Measurements from ENCODE around the gene SYTL2.
A peak's percentile ranks its signal among the peaks of the same experiment; 100 is the strongest.
"Not testable (repeated sequence)": the region's sequence is repeated elsewhere in the genome, so short reads cannot be mapped to it uniquely, and the experiment has no call there.

SYTL2 gene

DNA sequence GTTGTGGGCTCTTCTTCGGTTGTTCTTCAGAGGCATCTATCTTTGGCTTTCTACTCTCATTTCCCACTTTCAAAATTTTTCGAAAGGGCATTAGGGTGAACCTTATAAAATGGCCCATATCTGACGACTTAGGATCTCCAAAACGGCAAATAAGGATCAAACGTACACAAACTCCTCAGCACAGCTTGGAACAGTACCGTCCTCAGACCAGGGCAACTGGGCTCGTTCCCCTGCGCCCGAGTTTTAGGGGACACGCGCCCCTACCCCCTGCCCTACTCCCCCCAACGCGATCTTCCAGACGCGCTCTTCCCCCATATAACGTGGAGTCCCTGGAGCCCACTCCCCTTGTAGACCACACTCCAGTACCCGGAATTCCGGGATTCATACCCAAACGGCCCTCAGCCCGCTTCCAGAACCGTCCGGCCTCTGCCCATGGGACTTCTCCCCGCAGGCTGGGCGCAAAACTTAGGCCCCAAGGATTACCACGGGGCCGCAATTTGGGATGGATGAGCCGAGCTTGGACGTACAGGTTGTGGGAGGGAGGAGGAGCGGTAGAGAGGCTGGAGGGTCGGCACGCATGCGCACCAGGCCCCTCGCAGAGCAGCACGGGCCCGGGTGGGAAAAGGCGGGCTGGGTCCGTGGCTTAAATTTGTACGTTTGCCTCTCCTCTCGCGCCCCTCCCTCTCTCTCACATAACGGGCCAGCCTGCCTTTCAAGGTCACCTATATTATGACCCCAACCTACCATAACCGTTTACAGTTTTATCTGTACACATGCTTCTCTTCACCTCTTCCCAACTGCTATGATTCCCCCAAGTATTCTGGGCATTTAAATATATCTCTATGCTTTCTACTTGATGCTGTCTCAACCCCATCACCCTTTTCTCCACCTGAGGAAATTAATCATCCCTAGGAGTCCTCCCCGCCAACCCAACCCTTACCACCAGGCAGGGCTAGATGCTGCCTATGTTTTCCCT lies 128.3 kb downstream of the SYTL2 start:
- DNase-seq (ENCODE audit: low read depth) = peak; percentile 15

DNA sequence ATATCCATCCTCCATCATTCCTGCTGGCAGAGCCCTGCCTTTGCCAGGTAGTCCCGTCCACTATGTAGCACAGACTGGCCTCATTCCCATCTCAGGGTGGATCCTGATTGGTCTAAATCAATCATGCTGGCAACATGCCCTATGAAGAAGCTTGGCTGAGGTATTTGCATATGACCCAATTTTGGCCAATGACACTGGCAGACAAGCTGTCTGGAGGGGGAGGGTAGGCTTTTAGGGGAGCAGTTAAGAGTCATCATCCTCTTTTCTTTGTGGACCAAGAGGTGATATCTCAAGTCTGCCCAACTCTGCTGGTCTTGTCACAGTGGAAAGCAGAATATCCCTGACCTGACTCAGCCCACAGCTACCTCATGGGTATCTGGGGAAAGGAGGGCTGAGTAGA lies 130.0 kb downstream of the SYTL2 start:
- DNase-seq (ENCODE audit: low read depth) = no peak

DNA sequence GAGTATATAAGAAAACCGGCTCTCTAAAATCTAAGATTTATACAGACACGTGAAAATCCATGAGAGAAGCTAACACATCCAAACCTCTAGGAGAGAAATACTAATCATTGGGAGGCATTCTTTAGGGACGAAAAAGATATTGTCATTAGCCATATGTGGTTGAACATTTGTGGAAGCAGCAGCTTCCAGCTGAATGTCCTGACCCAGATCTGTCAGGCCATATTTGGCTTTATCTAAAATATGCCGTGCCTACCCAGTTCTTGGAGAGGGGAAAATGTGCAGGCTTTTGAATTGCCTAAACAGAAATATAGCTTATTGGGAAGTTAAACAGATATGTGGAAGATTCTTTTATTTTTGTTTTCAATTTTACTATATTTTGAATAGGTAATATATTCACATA lies 131.4 kb downstream of the SYTL2 start:
- no peak for DNase-seq (ENCODE audit: low read depth)

DNA sequence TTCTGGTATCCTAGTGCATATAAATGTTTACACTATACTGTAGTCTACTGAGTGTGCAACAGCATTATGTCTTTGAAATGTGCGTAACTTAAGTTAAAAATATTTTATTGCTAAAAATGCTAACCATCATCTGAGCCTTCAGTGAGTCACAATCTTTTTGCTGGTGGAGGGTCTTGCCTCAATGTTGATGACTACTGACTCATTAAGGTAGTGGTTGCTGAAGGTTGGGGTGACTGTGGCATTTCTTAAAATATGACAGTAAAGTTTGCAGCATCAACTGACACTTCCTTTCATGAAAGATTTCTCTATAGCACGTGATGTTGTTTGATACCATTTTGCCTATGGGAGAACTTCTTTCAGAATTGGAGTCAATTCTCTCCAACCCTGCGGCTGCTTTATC lies 137.5 kb downstream of the SYTL2 start:
- DNase-seq (ENCODE audit: low read depth) = no peak

DNA sequence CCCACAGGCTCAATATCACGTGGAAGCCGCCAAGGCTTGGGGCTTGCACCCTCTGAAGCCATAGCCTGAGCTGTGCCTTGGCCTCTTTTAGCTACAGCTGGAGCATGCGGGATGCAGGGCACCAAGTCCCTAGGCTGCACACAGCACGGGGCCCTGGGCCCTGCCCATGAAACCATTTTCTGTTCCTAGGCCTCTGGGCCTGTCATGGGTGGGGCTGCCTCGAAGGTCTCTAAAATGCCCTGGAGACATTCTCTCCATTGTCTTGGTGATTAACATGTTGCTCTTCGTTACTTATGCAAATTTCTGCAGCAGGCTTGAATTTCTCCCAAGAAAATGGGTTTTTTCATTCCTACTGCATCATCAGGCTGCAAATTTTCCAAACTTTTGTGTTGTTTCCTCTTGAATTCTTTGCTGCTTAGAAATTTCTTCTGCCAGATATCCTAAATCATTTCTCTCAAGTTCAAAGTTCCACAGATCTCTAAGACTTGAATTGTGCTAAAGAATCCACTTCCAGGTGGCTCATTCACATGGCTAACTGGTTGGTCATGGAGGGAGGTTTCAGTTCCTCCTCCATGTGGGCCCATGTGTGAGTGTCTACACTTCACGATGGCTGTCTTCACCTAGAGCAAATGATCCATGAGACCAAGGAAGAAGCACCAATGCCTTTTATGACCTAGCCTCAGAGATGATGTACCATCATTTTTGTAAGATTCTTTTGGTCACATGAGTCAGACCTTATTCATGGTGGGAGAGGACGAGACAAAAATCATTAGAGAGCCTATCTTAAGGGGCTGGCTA lies 138.6 kb downstream of the SYTL2 start:
- no peak for DNase-seq (ENCODE audit: low read depth)

DNA sequence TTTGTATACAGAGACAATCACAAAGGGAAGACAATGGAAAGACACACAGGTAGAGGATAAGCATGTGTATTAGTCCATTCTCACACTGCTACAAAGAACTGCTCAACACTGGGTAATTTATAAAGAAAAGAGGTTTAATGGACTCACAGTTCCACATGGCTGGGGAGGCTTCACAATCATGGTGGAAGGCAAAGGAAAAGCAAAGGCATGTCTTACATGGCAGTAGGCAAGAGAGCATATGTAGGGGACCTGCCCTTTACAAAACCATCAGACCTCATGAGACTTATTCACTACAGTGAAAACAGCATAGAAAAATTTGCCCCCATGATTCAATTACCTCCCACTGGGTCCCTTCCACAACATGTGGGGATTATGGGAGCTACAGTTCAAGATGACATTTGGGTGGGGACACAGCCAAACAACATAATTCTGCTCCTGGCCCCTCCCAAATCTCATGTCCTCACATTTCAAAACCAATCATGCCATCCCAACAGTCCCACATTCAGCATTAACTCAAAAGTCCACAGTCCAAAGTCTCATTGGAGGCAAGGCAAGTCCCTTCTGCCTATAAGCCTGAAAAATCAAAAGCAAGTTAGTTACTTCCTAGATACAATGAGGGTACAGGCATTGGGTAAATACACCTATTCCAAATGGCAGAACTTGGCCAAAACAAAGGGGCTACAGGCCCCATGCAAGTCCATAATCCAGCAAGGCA lies 139.8 kb downstream of the SYTL2 start:
- DNase-seq (ENCODE audit: low read depth) = not testable (repeated sequence)

DNA sequence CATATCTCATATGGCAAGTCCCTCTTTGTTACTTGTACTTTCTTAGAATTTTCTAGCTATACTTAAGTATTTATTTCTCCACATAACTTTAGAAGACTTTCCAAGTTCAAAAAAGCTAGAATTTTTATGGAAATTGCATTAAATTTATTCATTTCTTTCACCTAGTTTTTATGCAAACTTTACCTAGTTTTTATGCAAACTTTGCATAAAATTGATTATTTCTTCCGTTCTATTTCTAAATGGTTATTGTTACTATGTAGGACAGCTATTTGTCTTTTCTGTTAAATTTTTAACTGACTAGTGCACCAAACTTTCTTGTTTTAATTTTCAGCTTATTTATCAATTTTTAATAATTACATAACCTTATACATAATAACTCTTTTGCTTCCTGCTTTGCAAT lies 142.8 kb downstream of the SYTL2 start:
- no peak for DNase-seq (ENCODE audit: low read depth)

DNA sequence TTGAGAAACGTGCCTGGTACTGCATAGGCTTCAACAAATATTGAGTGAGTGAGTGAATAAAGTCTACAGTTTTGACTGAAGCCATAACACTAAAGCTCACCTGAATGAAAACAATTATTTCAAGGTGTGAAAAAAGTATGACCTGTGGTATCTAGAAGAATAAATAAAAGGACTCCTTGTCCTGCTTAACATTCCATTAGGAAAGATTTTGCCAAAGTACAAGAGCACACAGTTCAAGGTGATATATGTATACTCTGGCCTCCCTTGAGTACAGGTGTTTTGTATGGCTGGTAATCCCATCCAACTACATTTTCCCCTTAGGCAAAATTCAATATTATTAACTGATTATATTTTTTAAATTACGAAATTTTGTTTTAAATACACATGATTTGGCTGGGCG lies 144.3 kb downstream of the SYTL2 start:
- DNase-seq (ENCODE audit: low read depth) = no peak

DNA sequence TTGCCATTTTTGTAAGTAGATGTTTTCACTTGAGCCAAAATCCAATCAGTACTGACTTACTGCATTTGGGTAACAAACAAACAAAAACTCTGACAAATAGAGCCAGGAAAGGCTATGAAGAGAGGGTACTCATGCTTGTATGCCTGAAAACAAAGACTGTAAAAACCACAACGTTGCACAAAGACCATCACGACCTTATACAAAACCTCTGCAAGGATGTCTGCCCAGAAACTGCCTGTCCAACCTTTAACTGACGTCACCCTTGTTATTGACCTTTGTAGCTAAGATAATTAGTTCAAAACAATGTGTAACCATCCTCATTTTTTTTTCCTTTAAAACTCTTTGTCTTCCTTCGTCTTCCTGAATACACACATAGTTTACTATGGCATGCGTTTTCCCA lies 145.2 kb downstream of the SYTL2 start:
- DNase-seq (ENCODE audit: low read depth) = no peak

DNA sequence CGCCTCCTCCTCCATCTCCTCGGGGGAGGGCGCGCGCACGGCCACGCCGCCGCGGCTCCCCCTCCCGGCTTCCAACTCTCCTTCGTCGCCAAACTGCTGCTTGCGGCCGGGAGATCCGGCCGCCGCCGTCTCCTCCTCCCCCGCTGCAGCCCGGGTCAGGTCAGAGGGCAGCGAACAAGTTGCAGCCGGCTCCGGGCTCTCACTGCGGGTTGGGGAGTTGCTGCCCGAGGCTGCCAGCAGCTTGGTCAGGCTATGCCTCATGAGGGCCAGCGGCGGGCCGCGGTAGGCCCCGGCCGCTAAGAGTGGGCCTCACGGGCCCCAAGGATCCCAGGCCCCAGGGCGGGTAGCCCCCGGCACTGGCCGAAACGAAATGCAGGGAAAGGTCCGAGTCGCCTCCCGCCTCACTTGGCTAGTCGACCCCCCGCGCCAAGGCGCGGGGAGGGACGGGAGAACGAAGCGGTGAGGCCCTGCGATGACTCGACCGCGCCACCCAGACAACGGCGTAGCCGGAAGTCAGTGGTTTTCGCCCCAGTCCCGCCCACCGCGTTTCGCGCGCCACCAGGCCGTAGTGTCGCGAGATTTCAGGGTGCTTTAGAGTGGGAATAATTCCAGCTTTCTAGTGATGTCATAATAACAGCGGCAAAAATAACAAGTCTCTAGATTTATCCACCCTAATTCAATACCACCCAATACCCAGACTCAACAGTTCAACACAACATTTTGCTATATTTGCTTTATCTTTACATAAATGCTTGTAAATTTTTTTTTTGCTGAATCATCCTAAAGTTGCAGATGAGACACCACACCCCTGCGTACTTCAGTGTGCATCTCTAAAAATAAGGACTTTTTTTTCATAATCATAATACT lies 146.1 kb downstream of the SYTL2 start, which contains the start of gene CREBZF:
TSS of gene CREBZF (minus strand) at position 515 of the 867 bp plus-strand sequence. CDS start at position 261, 254 bp downstream.
- peak; percentile 82 for DNase-seq (ENCODE audit: low read depth)

DNA sequence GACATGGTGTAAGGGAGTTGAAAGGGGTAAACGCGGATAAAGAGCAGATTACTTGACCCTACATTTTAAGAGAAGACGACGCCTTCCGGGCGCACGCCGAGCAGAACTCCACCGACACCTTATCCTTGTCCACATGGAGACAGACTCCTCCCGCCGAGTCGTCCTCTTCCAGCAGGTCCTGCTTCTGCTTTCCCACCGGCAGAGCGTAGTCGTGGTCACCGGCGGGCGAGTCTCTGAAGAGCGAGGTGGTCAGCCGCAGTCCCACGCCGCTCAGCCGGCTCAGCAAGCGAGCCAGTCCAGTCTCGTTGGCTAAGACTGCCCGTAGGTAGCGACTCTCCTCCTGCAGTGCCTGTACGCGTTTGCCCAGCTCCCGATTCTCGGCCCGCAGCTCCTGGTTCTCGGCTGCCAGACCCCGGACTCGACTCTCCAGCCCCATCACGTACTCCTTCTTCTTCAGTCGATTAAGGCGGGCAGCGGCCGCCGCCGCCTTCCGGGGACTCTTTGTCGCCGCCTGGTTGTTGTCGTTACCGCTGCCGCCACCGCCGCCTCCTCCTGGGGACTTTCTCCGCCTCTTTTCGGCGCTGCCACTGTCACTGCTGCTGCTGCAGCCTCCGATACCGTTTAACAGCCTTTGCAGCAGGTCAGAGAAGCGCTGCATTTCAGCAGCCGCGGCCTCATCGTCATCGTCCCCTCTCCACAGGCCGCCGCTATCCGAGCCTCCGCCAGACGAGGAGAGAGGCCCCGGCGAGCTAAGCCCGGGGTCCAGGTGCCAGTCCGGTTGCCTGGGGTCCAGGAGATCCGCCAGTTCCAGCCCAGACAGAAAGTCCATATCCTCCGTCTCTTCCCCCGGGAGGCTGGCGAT lies 147.0 kb downstream of the SYTL2 start:
- DNase-seq (ENCODE audit: low read depth) = peak; percentile 84

DNA sequence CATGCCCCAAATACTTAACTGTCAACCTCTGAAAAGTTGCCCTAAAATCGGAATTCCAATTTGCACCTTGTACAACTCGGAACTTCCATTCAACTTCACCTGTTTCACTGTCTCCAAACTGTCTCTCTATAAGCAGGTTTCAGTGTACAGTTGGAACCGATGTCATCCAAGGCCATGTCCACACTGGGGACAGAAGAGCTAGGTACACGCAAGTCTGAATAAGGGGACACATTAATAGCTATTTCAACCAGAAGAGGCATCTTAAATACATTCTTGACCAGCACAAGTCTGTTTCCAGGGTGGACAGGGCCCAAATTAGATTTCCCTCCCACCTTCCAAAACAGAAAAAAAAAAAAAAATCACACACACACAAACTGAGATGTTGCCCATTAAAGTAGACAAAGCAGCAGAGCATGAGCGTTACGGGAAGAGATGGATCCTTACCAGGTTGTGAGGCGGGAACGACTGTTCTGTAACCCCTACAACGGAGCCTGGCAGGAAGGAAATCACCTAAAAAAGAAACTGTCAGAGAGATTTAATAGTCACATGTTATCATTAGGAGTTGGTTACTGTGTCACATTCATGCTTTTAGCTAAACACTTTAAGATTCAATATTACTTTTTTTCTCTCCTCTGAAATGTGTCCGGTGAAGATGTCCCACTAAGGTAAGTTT lies 147.7 kb downstream of the SYTL2 start:
- DNase-seq (ENCODE audit: low read depth) = no peak

DNA sequence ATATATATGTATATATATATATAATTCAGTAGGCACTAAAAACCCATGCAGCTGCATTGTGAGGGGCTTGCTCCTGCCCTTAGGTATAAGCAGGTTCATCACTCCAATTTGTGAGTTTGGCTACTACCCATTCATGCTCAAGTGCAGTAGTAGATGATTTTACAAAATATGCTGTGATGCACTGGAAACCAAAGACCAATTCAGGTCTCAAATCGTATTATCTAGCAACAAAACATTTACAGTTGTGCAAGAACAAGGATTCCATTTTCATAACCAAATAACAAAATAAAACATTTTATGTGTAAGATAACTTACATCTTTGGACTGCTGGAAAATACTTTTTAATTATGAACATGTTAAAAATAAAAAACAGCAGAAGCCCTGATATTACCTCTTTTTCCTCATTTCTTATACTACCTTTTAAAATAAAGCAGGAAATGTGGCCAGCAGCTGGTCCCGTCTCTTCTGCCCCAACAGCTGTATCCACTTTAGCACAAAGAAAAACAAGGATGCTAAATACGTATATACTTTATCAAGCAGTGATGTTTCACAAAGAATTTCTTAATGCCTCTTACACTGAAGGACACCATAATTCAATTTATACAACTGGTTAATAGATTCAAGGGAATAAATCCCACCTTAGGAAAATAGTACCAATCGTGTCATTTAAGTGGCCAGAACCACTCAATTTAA lies 148.8 kb downstream of the SYTL2 start:
- no peak for DNase-seq (ENCODE audit: low read depth)

DNA sequence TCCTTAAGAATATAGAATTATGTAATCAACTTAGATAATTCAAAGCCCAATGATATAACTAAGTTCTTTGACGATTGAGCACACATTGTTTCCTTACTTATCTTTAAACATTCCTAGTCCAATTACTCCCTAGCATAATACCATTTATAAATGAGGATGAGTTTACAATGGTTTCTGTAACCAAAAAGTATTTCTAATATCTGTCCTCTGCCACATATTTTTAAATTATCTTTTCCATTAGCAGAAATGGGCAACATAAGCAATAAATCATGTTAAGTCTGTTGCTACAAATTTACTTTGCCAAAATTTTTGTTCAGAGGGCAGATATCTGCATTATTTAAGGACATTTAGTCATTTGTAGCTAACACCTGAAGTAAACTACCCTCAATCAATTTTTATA lies 152.8 kb downstream of the SYTL2 start:
- no peak for DNase-seq (ENCODE audit: low read depth)

DNA sequence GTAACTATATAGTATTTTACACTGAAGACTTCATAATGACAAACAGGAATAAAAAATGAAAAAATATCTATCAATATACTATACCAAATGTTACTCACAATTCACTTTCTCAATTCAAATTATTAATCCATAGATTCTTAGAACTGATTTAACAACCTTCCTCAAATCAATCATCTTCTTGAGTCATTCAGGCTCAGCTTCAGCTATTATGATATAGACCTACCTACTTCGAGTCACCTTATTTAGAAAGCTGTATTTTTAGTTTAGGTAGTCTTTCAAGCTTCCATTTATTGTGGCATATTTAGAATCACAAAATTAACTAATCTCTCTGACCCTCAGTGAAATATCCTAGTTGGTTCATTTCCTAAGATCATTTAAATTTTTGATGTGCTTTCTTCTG lies 154.2 kb downstream of the SYTL2 start:
- DNase-seq (ENCODE audit: low read depth) = no peak

DNA sequence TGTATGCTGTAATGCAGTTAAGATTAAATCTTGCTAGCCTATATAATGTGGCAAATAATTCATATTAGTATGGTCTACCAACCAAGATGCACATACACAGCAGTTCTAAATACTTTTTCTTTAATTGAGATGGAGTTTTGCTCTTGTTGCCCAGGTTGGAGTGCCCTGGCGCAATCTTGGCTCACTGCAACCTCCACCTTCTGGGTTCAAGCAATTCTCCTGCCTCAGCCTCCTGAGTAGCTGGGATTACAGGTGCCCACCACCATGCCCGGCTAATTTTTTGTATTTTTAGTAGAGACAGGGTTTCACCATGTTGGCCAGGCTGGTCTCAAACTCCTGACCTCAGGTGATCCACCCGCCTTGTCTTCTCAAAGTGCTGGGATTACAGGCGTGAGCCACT lies 156.6 kb downstream of the SYTL2 start:
- not testable (repeated sequence) for DNase-seq (ENCODE audit: low read depth)

DNA sequence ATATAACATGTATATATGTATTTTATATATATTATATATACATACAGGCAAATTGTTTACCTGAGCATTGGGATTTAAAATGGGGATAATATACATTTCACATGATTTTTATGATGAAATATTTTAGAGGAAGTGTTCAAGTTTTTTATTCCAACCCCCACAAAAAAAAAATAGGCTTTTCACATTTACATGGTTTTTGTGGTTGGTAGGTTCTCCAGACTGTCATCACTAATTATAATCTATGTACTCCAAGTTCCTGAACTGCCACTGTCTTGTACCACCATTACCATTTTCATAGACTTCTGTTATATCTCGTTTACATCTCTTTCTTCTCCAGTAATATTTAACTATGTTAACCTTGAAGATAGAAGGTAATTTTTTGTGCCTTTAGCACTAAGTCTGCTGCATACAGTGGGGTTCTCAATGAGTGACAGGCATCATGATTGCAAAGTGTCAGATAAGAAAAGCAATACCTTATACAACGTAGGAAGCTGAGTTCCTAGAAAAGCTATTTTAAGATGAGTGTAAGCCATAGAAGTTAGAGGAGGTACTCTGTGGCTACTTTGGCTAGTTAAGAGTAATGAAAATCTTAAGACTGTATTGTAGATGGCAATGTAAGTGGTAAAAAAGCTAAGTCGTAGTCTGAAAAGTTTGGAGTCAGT lies 158.0 kb downstream of the SYTL2 start:
- no peak for DNase-seq (ENCODE audit: low read depth)

DNA sequence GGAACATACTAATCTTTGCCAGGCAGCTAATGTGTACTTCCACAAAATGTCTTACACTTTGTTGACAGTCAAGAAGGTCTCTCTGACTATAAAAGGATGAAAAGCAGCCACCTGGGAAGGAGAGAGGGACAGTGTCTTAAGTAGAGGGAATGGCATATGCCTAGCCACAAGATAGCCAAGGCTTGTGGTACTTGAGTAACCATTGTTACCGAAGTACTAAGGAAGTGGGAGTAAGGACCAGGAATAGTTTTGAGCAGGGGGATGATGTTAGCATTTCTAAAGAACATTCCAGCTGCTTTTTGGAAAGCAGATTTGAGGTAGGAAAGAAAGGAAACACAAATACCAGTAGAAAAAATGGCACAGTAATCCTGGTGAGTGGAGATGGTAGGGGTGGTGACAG lies 159.8 kb downstream of the SYTL2 start:
- no peak for DNase-seq (ENCODE audit: low read depth)

Data from T-helper 22 cell (primary cell).